ENCODE data around the gene NEGR1.

NEGR1 gene

GRCh38 chr1:71621785-71622184 lies 660.6 kb downstream of the NEGR1 start:
- Mint-ChIP-seq H3K36me3 (no peaks in the 10 kb centered on the region), H3K4me1 (ENCODE audit: low read depth) (no peaks in the 10 kb centered on the region), H3K9me3 (ENCODE audit: low read depth) (no peaks in the 10 kb centered on the region), H3K27me3 (no peaks in the 10 kb centered on the region), H3K27ac (no peak overlapping the region), H3K4me3 (no peak overlapping the region)

- no peak overlapping the region for H3K27ac Mint-ChIP-seq
- no peaks in the 10 kb centered on the region for H3K9me3 Mint-ChIP-seq (ENCODE audit: low read depth)
- no peak overlapping the region for H3K4me3 Mint-ChIP-seq
- no peaks in the 10 kb centered on the region for H3K4me1 Mint-ChIP-seq (ENCODE audit: low read depth)
- H3K36me3 Mint-ChIP-seq, result no peaks in the 10 kb centered on the region
- no peaks in the 10 kb centered on the region for H3K27me3 Mint-ChIP-seq
Observed at GRCh38 chr1:71618766-71619530, 663.4 kb downstream of the NEGR1 start.

- no peaks in the 10 kb centered on the region for H3K9me3 Mint-ChIP-seq (ENCODE audit: low read depth)
- no peaks in the 10 kb centered on the region for H3K27me3 Mint-ChIP-seq
- H3K4me3 Mint-ChIP-seq, result no peak overlapping the region
- no peaks in the 10 kb centered on the region for H3K4me1 Mint-ChIP-seq (ENCODE audit: low read depth)
- H3K27ac Mint-ChIP-seq, result no peak overlapping the region
- H3K36me3 Mint-ChIP-seq, result no peaks in the 10 kb centered on the region
Observed at GRCh38 chr1:71618191-71618590, 664.1 kb downstream of the NEGR1 start.

- H3K9me3 Mint-ChIP-seq (ENCODE audit: low read depth), result peaks cover 3% of the 10 kb centered on the region
- H3K27ac Mint-ChIP-seq, result no peak overlapping the region
- no peaks in the 10 kb centered on the region for H3K4me1 Mint-ChIP-seq (ENCODE audit: low read depth)
- H3K4me3 Mint-ChIP-seq, result no peak overlapping the region
- no peaks in the 10 kb centered on the region for H3K27me3 Mint-ChIP-seq
- H3K36me3 Mint-ChIP-seq, result no peaks in the 10 kb centered on the region
Observed at GRCh38 chr1:71610476-71610875, 671.9 kb downstream of the NEGR1 start.

- Mint-ChIP-seq H3K27ac (no peak overlapping the region), H3K27me3 (no peaks in the 10 kb centered on the region), H3K36me3 (no peaks in the 10 kb centered on the region), H3K9me3 (ENCODE audit: low read depth) (peaks cover 4% of the 10 kb centered on the region), H3K4me3 (no peak overlapping the region), H3K4me1 (ENCODE audit: low read depth) (no peaks in the 10 kb centered on the region)
Observed at GRCh38 chr1:71603044-71603776, 679.1 kb downstream of the NEGR1 start.

- no peak overlapping the region for H3K4me3 Mint-ChIP-seq
- H3K27me3 Mint-ChIP-seq, result no peaks in the 10 kb centered on the region
- H3K27ac Mint-ChIP-seq, result no peak overlapping the region
- H3K36me3 Mint-ChIP-seq, result no peaks in the 10 kb centered on the region
- peaks cover 4% of the 10 kb centered on the region for H3K9me3 Mint-ChIP-seq (ENCODE audit: low read depth)
- H3K4me1 Mint-ChIP-seq (ENCODE audit: low read depth), result no peaks in the 10 kb centered on the region
Observed at GRCh38 chr1:71600023-71600422, 682.3 kb downstream of the NEGR1 start.

GRCh38 chr1:71599306-71599705 lies 683.0 kb downstream of the NEGR1 start:
- Mint-ChIP-seq H3K36me3 (no peaks in the 10 kb centered on the region), H3K9me3 (ENCODE audit: low read depth) (peaks cover 4% of the 10 kb centered on the region), H3K27me3 (no peaks in the 10 kb centered on the region), H3K4me1 (ENCODE audit: low read depth) (no peaks in the 10 kb centered on the region), H3K4me3 (no peak overlapping the region), H3K27ac (no peak overlapping the region)

GRCh38 chr1:71593523-71593922 lies 688.8 kb downstream of the NEGR1 start:
- no peaks in the 10 kb centered on the region for H3K27me3 Mint-ChIP-seq
- H3K4me3 Mint-ChIP-seq, result no peak overlapping the region
- no peaks in the 10 kb centered on the region for H3K4me1 Mint-ChIP-seq (ENCODE audit: low read depth)
- no peaks in the 10 kb centered on the region for H3K9me3 Mint-ChIP-seq (ENCODE audit: low read depth)
- no peaks in the 10 kb centered on the region for H3K36me3 Mint-ChIP-seq
- H3K27ac Mint-ChIP-seq, result no peak overlapping the region

- H3K4me3 Mint-ChIP-seq, result no peak overlapping the region
- no peaks in the 10 kb centered on the region for H3K9me3 Mint-ChIP-seq (ENCODE audit: low read depth)
- H3K36me3 Mint-ChIP-seq, result no peaks in the 10 kb centered on the region
- H3K4me1 Mint-ChIP-seq (ENCODE audit: low read depth), result no peaks in the 10 kb centered on the region
- no peak overlapping the region for H3K27ac Mint-ChIP-seq
- no peaks in the 10 kb centered on the region for H3K27me3 Mint-ChIP-seq
Observed at GRCh38 chr1:71592646-71593274, 689.6 kb downstream of the NEGR1 start.

- H3K9me3 Mint-ChIP-seq (ENCODE audit: low read depth), result no peaks in the 10 kb centered on the region
- H3K27me3 Mint-ChIP-seq, result no peaks in the 10 kb centered on the region
- no peaks in the 10 kb centered on the region for H3K4me1 Mint-ChIP-seq (ENCODE audit: low read depth)
- H3K27ac Mint-ChIP-seq, result no peak overlapping the region
- H3K36me3 Mint-ChIP-seq, result no peaks in the 10 kb centered on the region
- no peak overlapping the region for H3K4me3 Mint-ChIP-seq
Observed at GRCh38 chr1:71589005-71589404, 693.3 kb downstream of the NEGR1 start.

- Mint-ChIP-seq H3K4me1 (ENCODE audit: low read depth) (no peaks in the 10 kb centered on the region), H3K4me3 (no peak overlapping the region), H3K27me3 (no peaks in the 10 kb centered on the region), H3K36me3 (no peaks in the 10 kb centered on the region), H3K27ac (no peak overlapping the region), H3K9me3 (ENCODE audit: low read depth) (no peaks in the 10 kb centered on the region)
Observed at GRCh38 chr1:71587961-71588360, 694.4 kb downstream of the NEGR1 start.

GRCh38 chr1:71586030-71586429 lies 696.3 kb downstream of the NEGR1 start:
- no peak overlapping the region for H3K4me3 Mint-ChIP-seq
- no peaks in the 10 kb centered on the region for H3K36me3 Mint-ChIP-seq
- H3K9me3 Mint-ChIP-seq (ENCODE audit: low read depth), result no peaks in the 10 kb centered on the region
- no peaks in the 10 kb centered on the region for H3K4me1 Mint-ChIP-seq (ENCODE audit: low read depth)
- no peaks in the 10 kb centered on the region for H3K27me3 Mint-ChIP-seq
- no peak overlapping the region for H3K27ac Mint-ChIP-seq

- H3K36me3 Mint-ChIP-seq, result no peaks in the 10 kb centered on the region
- no peak overlapping the region for H3K4me3 Mint-ChIP-seq
- H3K27me3 Mint-ChIP-seq, result no peaks in the 10 kb centered on the region
- H3K27ac Mint-ChIP-seq, result no peak overlapping the region
- H3K4me1 Mint-ChIP-seq (ENCODE audit: low read depth), result no peaks in the 10 kb centered on the region
- no peaks in the 10 kb centered on the region for H3K9me3 Mint-ChIP-seq (ENCODE audit: low read depth)
Observed at GRCh38 chr1:71583756-71584155, 698.6 kb downstream of the NEGR1 start.

GRCh38 chr1:71582673-71583072 lies 699.7 kb downstream of the NEGR1 start:
- Mint-ChIP-seq H3K27ac (no peak overlapping the region), H3K36me3 (no peaks in the 10 kb centered on the region), H3K9me3 (ENCODE audit: low read depth) (no peaks in the 10 kb centered on the region), H3K4me1 (ENCODE audit: low read depth) (no peaks in the 10 kb centered on the region), H3K27me3 (no peaks in the 10 kb centered on the region), H3K4me3 (no peak overlapping the region)

- H3K4me3 Mint-ChIP-seq, result no peak overlapping the region
- no peak overlapping the region for H3K27ac Mint-ChIP-seq
- no peaks in the 10 kb centered on the region for H3K36me3 Mint-ChIP-seq
- peaks cover 4% of the 10 kb centered on the region for H3K9me3 Mint-ChIP-seq (ENCODE audit: low read depth)
- H3K4me1 Mint-ChIP-seq (ENCODE audit: low read depth), result no peaks in the 10 kb centered on the region
- H3K27me3 Mint-ChIP-seq, result no peaks in the 10 kb centered on the region
Observed at GRCh38 chr1:71577451-71578131, 704.7 kb downstream of the NEGR1 start.

Data from activated naive CD8-positive, alpha-beta T cell (primary cell).